HG03175 (cell line): Measurements from ENCODE around the gene LSP1.
A peak's percentile ranks its signal among the peaks of the same experiment; 100 is the strongest.

Experiments
- ATAC-seq: cut with Tn5 transposase; IDR thresholded peaks from one replicate; pipeline ENCODE4 v1.9.1; 2021; ENCODE audit warnings: mild to moderate bottlenecking, moderate library complexity; ENCODE audit not compliant: unreplicated experiment

Gene LSP1

DNA sequence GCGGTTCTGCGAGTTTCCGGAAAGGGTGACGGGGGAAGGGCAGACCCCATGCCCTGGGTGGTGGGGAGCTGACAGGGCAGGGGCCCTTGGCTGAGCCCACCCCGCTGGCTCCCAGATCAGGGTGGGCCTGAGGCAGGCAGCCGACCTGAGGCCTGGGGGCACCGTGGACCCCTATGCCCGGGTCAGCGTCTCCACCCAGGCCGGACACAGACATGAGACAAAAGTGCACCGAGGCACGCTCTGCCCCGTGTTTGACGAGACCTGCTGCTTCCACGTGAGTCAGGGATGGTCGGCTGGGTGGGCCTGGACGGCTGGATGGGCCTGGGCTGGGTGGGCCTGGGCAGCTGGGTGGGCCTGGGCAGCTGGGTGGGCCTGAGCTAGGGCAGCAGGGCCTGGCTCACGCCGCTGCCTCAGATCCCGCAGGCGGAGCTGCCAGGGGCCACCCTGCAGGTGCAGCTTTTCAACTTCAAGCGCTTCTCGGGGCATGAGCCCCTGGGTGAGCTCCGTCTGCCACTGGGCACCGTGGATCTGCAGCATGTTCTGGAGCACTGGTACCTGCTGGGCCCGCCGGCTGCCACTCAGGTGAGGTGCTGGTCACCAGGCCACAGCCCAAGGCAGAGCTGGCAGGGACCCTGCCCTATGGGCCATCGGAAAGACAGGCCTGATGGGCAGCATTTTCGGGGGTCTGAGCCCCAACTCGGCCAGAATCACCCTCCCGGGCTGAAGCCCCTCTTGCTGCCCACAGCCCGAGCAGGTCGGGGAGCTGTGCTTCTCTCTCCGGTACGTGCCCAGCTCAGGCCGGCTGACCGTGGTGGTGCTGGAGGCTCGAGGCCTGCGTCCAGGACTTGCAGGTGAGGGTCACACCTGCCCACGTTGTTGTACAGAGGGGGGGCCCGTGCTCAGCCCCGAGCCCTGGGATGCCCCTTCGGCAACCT, 16.6 kb upstream of the LSP1 start:
- no peak for ATAC-seq

- peak; percentile 74 for ATAC-seq
Measured at GRCh38 chr11:1837171-1838076, 15.5 kb upstream of the LSP1 start.

DNA sequence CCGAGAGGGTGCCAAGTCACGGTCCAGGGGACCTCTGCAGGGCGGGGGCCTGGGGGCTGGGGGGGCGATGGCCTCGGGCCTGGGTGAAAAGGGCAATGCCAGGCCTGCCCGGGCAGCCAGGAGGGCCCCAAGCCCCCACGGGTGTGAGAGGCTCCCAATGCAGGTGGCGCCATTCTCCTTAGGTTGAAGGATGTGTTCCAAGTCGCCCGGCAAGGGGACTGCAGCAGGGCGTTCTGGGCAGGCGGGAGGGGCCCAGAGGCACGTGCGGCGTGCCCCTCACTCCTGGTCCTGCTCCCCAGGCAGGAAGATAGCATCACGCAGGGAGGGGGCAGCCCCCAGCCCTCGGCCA, 14.8 kb upstream of the LSP1 start:
- ATAC-seq, result no peak

DNA sequence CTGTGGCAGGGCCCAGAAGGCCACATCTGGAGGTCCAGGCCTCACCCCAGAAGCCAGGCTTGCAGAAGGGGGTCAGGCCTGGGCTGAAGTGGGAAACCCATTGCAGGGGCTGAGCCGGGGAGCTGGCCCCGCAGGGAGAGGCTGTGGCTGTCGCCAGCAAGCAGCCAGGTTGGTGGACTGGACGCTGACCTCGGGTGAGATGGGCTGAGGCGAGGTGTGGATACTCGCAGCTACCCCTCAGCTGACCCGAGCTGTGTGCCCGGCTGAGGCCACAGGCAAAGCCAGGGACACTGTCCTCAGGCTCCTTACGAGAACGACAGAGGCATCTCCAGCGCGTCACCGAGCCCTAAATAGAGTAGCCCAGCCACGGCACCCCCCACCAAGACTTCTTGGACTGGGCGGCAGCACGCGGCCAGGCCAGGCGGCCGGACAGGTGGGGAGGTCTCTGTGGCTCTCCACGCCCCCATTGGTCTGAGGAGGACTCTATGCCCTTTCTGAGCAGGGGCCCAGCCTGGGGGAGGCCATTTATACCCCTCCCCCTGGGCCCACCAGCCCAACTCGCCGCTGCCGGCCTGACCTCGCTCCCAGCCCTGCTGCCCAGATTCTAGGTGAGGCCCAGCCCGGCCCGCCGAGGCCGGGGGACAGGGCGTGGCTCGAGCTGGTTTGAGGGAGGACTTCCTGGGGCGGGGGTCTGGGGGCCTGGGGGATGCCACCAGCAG, 14.3 kb upstream of the LSP1 start, which contains the start of gene TNNI2:
Gene TNNI2 (plus strand): TSS at position 556 of the 719 bp plus-strand sequence. CDS start 716 bp downstream, outside the sequence.
- no peak for ATAC-seq

GRCh38 chr11:1839204-1839923, 13.5 kb upstream of the LSP1 start:
- ATAC-seq, result no peak

- peak; percentile 46 for ATAC-seq
Measured at GRCh38 chr11:1839924-1840779, 12.7 kb upstream of the LSP1 start.

GRCh38 chr11:1840780-1841480, 12.0 kb upstream of the LSP1 start:
- ATAC-seq, result no peak

- ATAC-seq, result no peak
Measured at GRCh38 chr11:1841511-1842148, 11.3 kb upstream of the LSP1 start.

GRCh38 chr11:1842149-1843097, 10.5 kb upstream of the LSP1 start:
- no peak for ATAC-seq

DNA sequence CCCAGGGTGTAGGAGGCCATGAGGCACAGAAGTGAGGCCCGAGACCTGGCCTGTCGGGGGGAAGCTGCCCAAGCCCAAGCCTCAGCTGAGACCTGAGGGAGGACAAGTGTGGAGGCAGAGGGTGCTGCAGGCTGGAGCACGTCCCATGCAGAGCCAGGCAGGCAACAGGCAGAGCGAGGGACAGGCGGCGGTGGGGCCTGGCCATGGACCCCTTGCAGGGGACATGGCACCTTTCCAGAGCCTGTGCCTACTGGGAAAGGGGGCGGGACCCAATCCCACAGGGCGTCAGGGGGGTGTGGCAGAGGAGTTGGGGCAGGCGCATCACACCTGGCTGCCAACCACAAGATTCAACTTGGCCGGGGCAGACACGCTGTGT, 9.8 kb upstream of the LSP1 start:
- no peak for ATAC-seq

DNA sequence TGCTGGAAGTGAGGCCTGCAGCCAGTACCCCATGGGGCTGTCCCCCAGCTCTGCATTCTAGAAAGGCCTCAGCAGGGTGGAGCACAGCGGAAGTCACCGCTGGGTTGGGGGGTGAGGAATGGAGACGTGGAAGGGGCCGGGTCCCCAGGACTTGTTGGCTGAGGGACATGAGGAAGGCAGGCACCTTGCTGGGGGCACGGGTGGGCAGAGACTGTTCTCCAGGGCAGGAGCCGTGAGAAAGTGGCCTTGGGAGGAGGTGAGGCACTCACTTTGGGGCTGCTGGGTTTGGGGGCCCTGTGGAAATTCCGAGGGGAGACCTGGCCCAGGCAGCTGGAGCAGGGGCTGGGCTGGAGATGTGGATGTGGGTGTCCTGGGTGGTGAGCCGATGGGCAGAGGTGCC, 9.1 kb upstream of the LSP1 start:
- ATAC-seq, result no peak

- no peak for ATAC-seq
Measured at GRCh38 chr11:1844221-1845094, 8.4 kb upstream of the LSP1 start.

DNA sequence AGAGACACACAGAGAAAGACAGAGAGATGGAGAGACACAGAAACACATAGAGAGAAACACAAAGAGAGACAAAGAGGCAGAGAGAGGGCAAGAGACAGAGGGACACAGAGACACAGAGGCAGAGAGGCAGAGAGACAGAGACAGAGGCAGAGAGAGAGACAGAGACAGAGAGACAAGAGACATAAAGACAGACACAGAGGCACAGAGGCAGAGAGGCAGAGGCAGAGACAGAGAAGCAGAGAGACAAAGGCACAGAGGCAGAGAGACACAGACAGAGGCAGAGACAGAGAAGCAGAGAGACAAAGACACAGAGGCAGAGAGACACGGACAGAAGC, 7.8 kb upstream of the LSP1 start:
- no peak for ATAC-seq

DNA sequence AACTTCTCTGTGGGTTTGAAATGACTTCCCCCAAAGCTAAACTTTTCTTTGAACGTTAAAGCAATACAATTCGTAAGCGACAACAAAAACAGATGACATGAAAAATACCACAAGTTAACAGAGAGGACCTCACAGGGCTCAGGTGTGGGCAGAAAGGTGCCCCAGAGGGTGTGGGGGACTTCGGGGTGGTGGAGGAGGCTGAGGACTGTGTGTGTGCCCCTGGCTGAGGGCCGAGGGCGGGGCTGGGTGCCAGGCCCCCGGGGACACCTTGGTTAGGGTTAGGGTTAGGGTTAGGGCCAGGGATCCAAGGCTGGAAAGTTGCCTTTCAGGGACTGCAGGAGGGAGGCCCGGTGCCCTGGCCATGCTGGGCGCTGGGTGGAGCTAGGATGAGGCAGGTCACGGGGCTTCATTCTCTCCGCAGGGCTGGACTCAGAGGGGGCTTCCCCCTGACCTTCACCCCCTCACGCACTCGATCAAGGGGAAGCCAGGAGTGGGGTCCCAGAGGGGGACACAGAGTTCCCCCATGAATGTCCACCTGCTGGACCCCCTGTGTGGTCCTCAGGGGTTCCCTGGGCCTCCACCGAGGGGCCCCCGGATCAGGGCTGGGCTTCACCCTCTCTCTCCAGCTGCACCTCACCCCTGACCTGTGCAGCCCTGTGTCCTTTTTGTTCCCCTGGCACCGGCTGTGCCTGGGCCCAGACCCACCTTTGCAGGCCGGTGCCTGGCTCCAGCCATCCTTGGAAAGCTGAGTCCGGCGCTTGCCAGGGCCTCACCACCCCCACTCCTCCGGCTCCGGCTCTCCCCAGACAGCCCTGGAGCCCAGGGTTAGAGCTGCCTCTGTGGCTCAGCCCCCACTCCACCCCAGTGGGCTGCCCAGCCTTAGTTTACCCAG, 7.1 kb upstream of the LSP1 start:
- no peak for ATAC-seq

DNA sequence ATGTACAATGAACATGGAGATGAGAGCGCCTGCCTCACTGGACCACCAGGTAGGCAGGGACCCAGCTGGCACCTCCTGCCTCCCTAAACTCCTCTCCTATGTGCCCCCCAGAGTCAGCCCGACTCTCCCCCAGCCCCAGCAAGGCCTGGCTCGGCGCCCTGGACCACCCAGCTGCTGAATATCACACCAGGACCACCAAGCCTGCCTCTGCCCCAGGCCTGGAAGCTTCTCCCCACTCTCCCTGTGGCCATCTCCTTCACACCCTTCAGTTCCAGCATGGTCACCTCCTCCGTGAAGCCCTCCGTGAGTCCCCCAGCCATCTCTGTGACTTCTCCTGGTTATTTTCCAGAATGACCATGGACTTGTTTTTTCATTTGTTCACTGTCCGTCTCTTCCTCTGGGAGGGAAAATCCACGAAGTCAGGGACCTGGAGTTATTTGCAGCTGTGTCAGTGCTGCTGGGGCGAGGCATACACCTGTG, 6.4 kb upstream of the LSP1 start:
- no peak for ATAC-seq
